Natural killer cell treated with Interleukin-12 subunit alpha and Interleukin-12 subunit beta and Interleukin-15 and Interleukin-18, amount 100 ng/mL, for 72 hours (primary cell): ENCODE measurements around the gene ZNF564. TPM values are rescaled to one million over a fixed set of nuclear protein-coding genes. Genes with fewer than 3 reads are reported as not detected.

Experiments used
- ATAC-seq, 2 donors: fragments of 150-1000 bp; cut with Tn5 transposase in 1 of 2; sonication (Bioruptor Pico), chemical (Tn5 transposase) in 1 of 2; 2 replicates each; pipeline ENCODE4 v1.10.0; 2021
- DNase-seq: peaks from one replicate; pipeline ENCODE4 v3.0.0; 2022; ENCODE audit warnings: low spot score
- H3K27ac Mint-ChIP-seq, 2 donors: 1 replicate in 1 of 2; 2 replicates in 1 of 2; pipeline ENCODE4 v1.8.0; 2022; ENCODE audit warnings: mixed read lengths in 2 of 2, mild to moderate bottlenecking in 1 of 2, moderate library complexity in 1 of 2
- H3K27me3 Mint-ChIP-seq, 2 donors: 1 replicate in 1 of 2; 2 replicates in 1 of 2; pipeline ENCODE4 v1.8.0; 2022; ENCODE audit warnings: mixed read lengths in 2 of 2
- H3K36me3 Mint-ChIP-seq: one replicate; pipeline ENCODE4 v1.8.0; 2022; ENCODE audit warnings: mixed read lengths
- H3K4me1 Mint-ChIP-seq, 2 donors: 1 replicate in 1 of 2; 2 replicates in 1 of 2; pipeline ENCODE4 v1.8.0; 2022; ENCODE audit warnings: low read depth in 2 of 2, mixed read lengths in 2 of 2, mild to moderate bottlenecking in 1 of 2
- H3K4me3 Mint-ChIP-seq: one replicate; pipeline ENCODE4 v1.8.0; 2022; ENCODE audit warnings: mixed read lengths
- H3K9me3 Mint-ChIP-seq: 2 replicates; pipeline ENCODE4 v1.8.0; 2022; ENCODE audit warnings: mixed read lengths
- total RNA-seq, 2 donors: library from RNA; stranded (reverse); gene quantifications; one replicate each; pipeline ENCODE4 v1.2.3, GENCODE V29; 2022

The ZNF564 gene
- total RNA-seq, 2 donors from 2014 or later, result 12.5 to 13.2 TPM

GRCh38 chr19:12485571-12485970 lies 65.7 kb downstream of the ZNF564 start:
- Mint-ChIP-seq H3K9me3 (no peaks in the 10 kb centered on the region), H3K4me1 (peaks cover 22 to 23% of the 10 kb centered on the region in 2 donors), H3K27me3 (no peaks in the 10 kb centered on the region), H3K27ac (no peak overlapping the region), H3K36me3 (no peaks in the 10 kb centered on the region), H3K4me3 (peak overlapping the region; percentile 95)
- ATAC-seq, result no peak
- no peak for DNase-seq

- Mint-ChIP-seq H3K4me1 (peaks cover 22 to 23% of the 10 kb centered on the region in 2 donors), H3K27me3 (no peaks in the 10 kb centered on the region), H3K9me3 (no peaks in the 10 kb centered on the region), H3K27ac (peak overlapping the region; percentile 43 to 82), H3K4me3 (peak overlapping the region; percentile 95), H3K36me3 (no peaks in the 10 kb centered on the region)
- DNase-seq, result no peak
- ATAC-seq, result peak; percentile 2 to 21
Measured at GRCh38 chr19:12485052-12485416, 66.2 kb downstream of the ZNF564 start.

GRCh38 chr19:12484371-12485051 lies 66.8 kb downstream of the ZNF564 start, which contains the start of gene ZNF709:
Gene ZNF709 (minus strand): TSS chr19:12484816. CDS start chr19:12484657, 159 bp downstream.
- H3K27me3 Mint-ChIP-seq, result no peaks in the 10 kb centered on the region

GRCh38 chr19:12484011-12484370 lies 67.3 kb downstream of the ZNF564 start:
- Mint-ChIP-seq H3K4me3 (peak overlapping the region; percentile 95), H3K4me1 (peaks cover 22 to 23% of the 10 kb centered on the region in 2 donors), H3K27ac (peak overlapping the region; percentile 43 to 82), H3K27me3 (no peaks in the 10 kb centered on the region), H3K9me3 (no peaks in the 10 kb centered on the region), H3K36me3 (no peaks in the 10 kb centered on the region)
- ATAC-seq (no peak), DNase-seq (no peak)

More at GRCh38 chr19:12484371-12485051, 66.8 kb downstream of the ZNF564 start, which contains the start of gene ZNF709:
- Mint-ChIP-seq H3K4me1 (peaks cover 22 to 23% of the 10 kb centered on the region in 2 donors), H3K36me3 (no peaks in the 10 kb centered on the region), H3K4me3 (peak within 1 kb of the TSS; percentile 95), H3K27ac (peak within 1 kb of the TSS; percentile 43 to 82), H3K9me3 (no peaks in the 10 kb centered on the region)
- ATAC-seq (peak; percentile 99), DNase-seq (peak; percentile 92)

GRCh38 chr19:12482509-12482886 lies 68.8 kb downstream of the ZNF564 start:
- Mint-ChIP-seq H3K4me1 (peaks cover 22 to 27% of the 10 kb centered on the region in 2 donors), H3K27ac (peak overlapping the region in 1 of 2 donors; percentile 19), H3K36me3 (no peaks in the 10 kb centered on the region), H3K27me3 (no peaks in the 10 kb centered on the region), H3K4me3 (no peak overlapping the region), H3K9me3 (no peaks in the 10 kb centered on the region)
- DNase-seq (no peak), ATAC-seq (no peak)

- H3K27ac Mint-ChIP-seq, result peak overlapping the region in 1 of 2 donors; percentile 19
- no peaks in the 10 kb centered on the region for H3K9me3 Mint-ChIP-seq
- peaks cover 22 to 27% of the 10 kb centered on the region in 2 donors for H3K4me1 Mint-ChIP-seq
- ATAC-seq, result no peak
- H3K27me3 Mint-ChIP-seq, result no peaks in the 10 kb centered on the region
- H3K36me3 Mint-ChIP-seq, result no peaks in the 10 kb centered on the region
- peak overlapping the region; percentile 6 for H3K4me3 Mint-ChIP-seq
- no peak for DNase-seq
Measured at GRCh38 chr19:12481781-12482508, 69.3 kb downstream of the ZNF564 start.

GRCh38 chr19:12478234-12478941 lies 72.9 kb downstream of the ZNF564 start:
- H3K36me3 Mint-ChIP-seq, result no peaks in the 10 kb centered on the region
- no peak overlapping the region for H3K4me3 Mint-ChIP-seq
- H3K4me1 Mint-ChIP-seq, result peaks cover 15 to 18% of the 10 kb centered on the region in 2 donors

More at GRCh38 chr19:12478234-12478941, 72.9 kb downstream of the ZNF564 start:
- no peak overlapping the region for H3K27ac Mint-ChIP-seq
- ATAC-seq, result no peak
- no peaks in the 10 kb centered on the region for H3K9me3 Mint-ChIP-seq
- H3K27me3 Mint-ChIP-seq, result no peaks in the 10 kb centered on the region
- no peak for DNase-seq

Other genes with a start within 250 kb of the ZNF564 start
- 1 to 10 TPM; 2.3 TPM for gene ZNF563, start 217.8 kb downstream of the ZNF564 start, total RNA-seq
- 1 to 10 TPM in 1 of 2 donors, under 1 TPM in 1; 0.47 to 3.2 TPM for gene ZNF442, start 185.8 kb downstream of the ZNF564 start, total RNA-seq
- 1 to 10 TPM; 3.2 to 6.4 TPM for gene ZNF799, start 150.2 kb downstream of the ZNF564 start, total RNA-seq
- 1 to 10 TPM; 2.2 to 2.5 TPM for gene ZNF443, start 110.5 kb downstream of the ZNF564 start, total RNA-seq
- gene ZNF709, start 66.7 kb downstream of the ZNF564 start, total RNA-seq, result 1 to 10 TPM; 1.3 to 1.6 TPM
- gene ZNF490, start 59.3 kb upstream of the ZNF564 start, total RNA-seq, result 10 to 100 TPM; 12.5 to 15.6 TPM
- 10 to 100 TPM; 28.7 to 29.1 TPM for gene ZNF791, start 59.4 kb upstream of the ZNF564 start, total RNA-seq
- gene MAN2B1, start 115.3 kb upstream of the ZNF564 start, total RNA-seq, result 100 to 1,000 TPM; 135 to 199 TPM
- 10 to 100 TPM; 18.6 to 25.1 TPM for gene WDR83, start 115.3 kb upstream of the ZNF564 start, total RNA-seq
- gene DHPS, start 130.4 kb upstream of the ZNF564 start, total RNA-seq, result 100 to 1,000 TPM; 127 to 148 TPM
- not detected for gene GNG14, start 136.5 kb upstream of the ZNF564 start, total RNA-seq
- 10 to 100 TPM in 1 of 2 donors, 1 to 10 TPM in 1; 5.6 to 15.4 TPM for gene FBXW9, start 145.1 kb upstream of the ZNF564 start, total RNA-seq
- 100 to 1,000 TPM in 1 of 2 donors, 10 to 100 TPM in 1; 76.9 to 229 TPM for gene TNPO2, start 172.4 kb upstream of the ZNF564 start, total RNA-seq
- gene TRIR, start 183.2 kb upstream of the ZNF564 start, total RNA-seq, result 100 to 1,000 TPM; 154 to 196 TPM
- gene GET3, start 186.0 kb upstream of the ZNF564 start, total RNA-seq, result 10 to 100 TPM; 48.9 to 70.8 TPM
- not detected for gene BEST2, start 200.3 kb upstream of the ZNF564 start, total RNA-seq
- gene HOOK2, start 224.1 kb upstream of the ZNF564 start, total RNA-seq, result 10 to 100 TPM; 19.5 to 20.7 TPM
- gene JUNB, start 240.0 kb upstream of the ZNF564 start, total RNA-seq, result 100 to 1,000 TPM; 252 to 329 TPM